T-helper 2 cell treated with Interferon-gamma antibody and Interleukin-4, amounts not matched to agents 5 μg/mL and 100 μg/mL, for 36 hours (primary cell): Measurements from ENCODE around the gene CAMTA1.
"Not testable (repeated sequence)": the region's sequence is repeated elsewhere in the genome, so short reads cannot be mapped to it uniquely, and the experiment has no call there.

Experiments used
- DNase-seq: peaks from one replicate; pipeline ENCODE4 v3.0.0; 2021; ENCODE audit warnings: low spot score
- H3K27ac Mint-ChIP-seq: one replicate; pipeline ENCODE4 v1.8.0; 2021; ENCODE audit warnings: mild to moderate bottlenecking, mixed read lengths
- H3K27me3 Mint-ChIP-seq: one replicate; pipeline ENCODE4 v1.8.0; 2021; ENCODE audit warnings: low read depth, mixed read lengths
- H3K36me3 Mint-ChIP-seq: one replicate; pipeline ENCODE4 v1.8.0; 2021; ENCODE audit warnings: low read depth, mixed read lengths
- H3K4me1 Mint-ChIP-seq: one replicate; pipeline ENCODE4 v1.8.0; 2021; ENCODE audit warnings: low read depth, mixed read lengths
- H3K4me3 Mint-ChIP-seq: one replicate; pipeline ENCODE4 v1.8.0; 2022; ENCODE audit warnings: mild to moderate bottlenecking, moderate library complexity, mixed read lengths
- H3K9me3 Mint-ChIP-seq: one replicate; pipeline ENCODE4 v1.8.0; 2021; ENCODE audit warnings: mixed read lengths

Gene CAMTA1

GRCh38 chr1:7322283-7322785 is 537.1 kb downstream of the CAMTA1 start:
- H3K36me3 Mint-ChIP-seq, result no peaks in the 10 kb centered on the region
- no peaks in the 10 kb centered on the region for H3K9me3 Mint-ChIP-seq
- peaks cover 4% of the 10 kb centered on the region for H3K27me3 Mint-ChIP-seq
- no peaks in the 10 kb centered on the region for H3K4me1 Mint-ChIP-seq
- H3K27ac Mint-ChIP-seq, result no peak overlapping the region
- DNase-seq, result no peak
- H3K4me3 Mint-ChIP-seq, result no peak overlapping the region

GRCh38 chr1:7322912-7323311 is 537.7 kb downstream of the CAMTA1 start:
- no peak for DNase-seq
- H3K9me3 Mint-ChIP-seq, result no peaks in the 10 kb centered on the region
- no peak overlapping the region for H3K4me3 Mint-ChIP-seq
- no peak overlapping the region for H3K27ac Mint-ChIP-seq
- no peaks in the 10 kb centered on the region for H3K4me1 Mint-ChIP-seq
- no peaks in the 10 kb centered on the region for H3K36me3 Mint-ChIP-seq
- H3K27me3 Mint-ChIP-seq, result peaks cover 4% of the 10 kb centered on the region

- Mint-ChIP-seq H3K4me1 (no peaks in the 10 kb centered on the region), H3K27ac (no peak overlapping the region), H3K36me3 (no peaks in the 10 kb centered on the region), H3K4me3 (no peak overlapping the region), H3K27me3 (peaks cover 4% of the 10 kb centered on the region), H3K9me3 (no peaks in the 10 kb centered on the region)
- DNase-seq, result no peak
These were observed 540.0 kb downstream of the CAMTA1 start for GRCh38 chr1:7325254-7325653.

GRCh38 chr1:7326366-7326765 is 541.1 kb downstream of the CAMTA1 start:
- Mint-ChIP-seq H3K27ac (no peak overlapping the region), H3K4me1 (no peaks in the 10 kb centered on the region), H3K27me3 (peaks cover 4% of the 10 kb centered on the region), H3K36me3 (no peaks in the 10 kb centered on the region), H3K9me3 (no peaks in the 10 kb centered on the region), H3K4me3 (no peak overlapping the region)
- no peak for DNase-seq

- H3K27me3 Mint-ChIP-seq, result peaks cover 4% of the 10 kb centered on the region
These were observed 542.6 kb downstream of the CAMTA1 start for GRCh38 chr1:7327849-7328248.

GRCh38 chr1:7329868-7330615 is 544.8 kb downstream of the CAMTA1 start:
- no peak overlapping the region for H3K4me3 Mint-ChIP-seq
- peaks cover 2% of the 10 kb centered on the region for H3K27me3 Mint-ChIP-seq
- H3K9me3 Mint-ChIP-seq, result no peaks in the 10 kb centered on the region

More at GRCh38 chr1:7327849-7328248, 542.6 kb downstream of the CAMTA1 start:
- H3K4me1 Mint-ChIP-seq, result no peaks in the 10 kb centered on the region
- no peak overlapping the region for H3K4me3 Mint-ChIP-seq
- no peaks in the 10 kb centered on the region for H3K9me3 Mint-ChIP-seq
- H3K36me3 Mint-ChIP-seq, result no peaks in the 10 kb centered on the region
- DNase-seq, result no peak
- H3K27ac Mint-ChIP-seq, result no peak overlapping the region

GRCh38 chr1:7330726-7331125 is 545.5 kb downstream of the CAMTA1 start:
- H3K36me3 Mint-ChIP-seq, H3K27ac Mint-ChIP-seq, DNase-seq, H3K9me3 Mint-ChIP-seq, H3K4me3 Mint-ChIP-seq, H3K27me3 Mint-ChIP-seq, H3K4me1 Mint-ChIP-seq: not testable (repeated sequence)

More at GRCh38 chr1:7329868-7330615, 544.8 kb downstream of the CAMTA1 start:
- H3K36me3 Mint-ChIP-seq, result no peaks in the 10 kb centered on the region
- no peaks in the 10 kb centered on the region for H3K4me1 Mint-ChIP-seq
- no peak overlapping the region for H3K27ac Mint-ChIP-seq
- DNase-seq, result no peak

- Mint-ChIP-seq H3K36me3 (no peaks in the 10 kb centered on the region), H3K27me3 (peaks cover 2% of the 10 kb centered on the region), H3K27ac (no peak overlapping the region), H3K4me3 (no peak overlapping the region), H3K4me1 (no peaks in the 10 kb centered on the region), H3K9me3 (no peaks in the 10 kb centered on the region)
- DNase-seq, result no peak
These were observed 546.8 kb downstream of the CAMTA1 start for GRCh38 chr1:7331926-7332535.

- H3K4me1 Mint-ChIP-seq, result no peaks in the 10 kb centered on the region
- H3K27ac Mint-ChIP-seq, result no peak overlapping the region
- H3K9me3 Mint-ChIP-seq, result no peaks in the 10 kb centered on the region
- peaks cover 2% of the 10 kb centered on the region for H3K27me3 Mint-ChIP-seq
- H3K36me3 Mint-ChIP-seq, result no peaks in the 10 kb centered on the region
- DNase-seq, result no peak
- no peak overlapping the region for H3K4me3 Mint-ChIP-seq
These were observed 547.8 kb downstream of the CAMTA1 start for GRCh38 chr1:7333094-7333493.

GRCh38 chr1:7333620-7334019 is 548.4 kb downstream of the CAMTA1 start:
- Mint-ChIP-seq H3K9me3 (no peaks in the 10 kb centered on the region), H3K4me3 (no peak overlapping the region), H3K4me1 (no peaks in the 10 kb centered on the region), H3K36me3 (no peaks in the 10 kb centered on the region), H3K27me3 (peaks cover 2% of the 10 kb centered on the region), H3K27ac (no peak overlapping the region)
- DNase-seq, result no peak

- no peak for DNase-seq
- H3K27me3 Mint-ChIP-seq, result peaks cover 2% of the 10 kb centered on the region
- H3K9me3 Mint-ChIP-seq, result no peaks in the 10 kb centered on the region
- no peaks in the 10 kb centered on the region for H3K36me3 Mint-ChIP-seq
- no peak overlapping the region for H3K27ac Mint-ChIP-seq
- H3K4me1 Mint-ChIP-seq, result no peaks in the 10 kb centered on the region
- H3K4me3 Mint-ChIP-seq, result no peak overlapping the region
These were observed 549.3 kb downstream of the CAMTA1 start for GRCh38 chr1:7334475-7335035.

- Mint-ChIP-seq H3K27ac (no peak overlapping the region), H3K27me3 (peaks cover 2% of the 10 kb centered on the region), H3K9me3 (no peaks in the 10 kb centered on the region), H3K4me1 (no peaks in the 10 kb centered on the region), H3K36me3 (no peaks in the 10 kb centered on the region), H3K4me3 (no peak overlapping the region)
- DNase-seq, result no peak
These were observed 550.1 kb downstream of the CAMTA1 start for GRCh38 chr1:7335224-7335879.

GRCh38 chr1:7338439-7338838 is 553.2 kb downstream of the CAMTA1 start:
- Mint-ChIP-seq H3K27me3 (peaks cover 2% of the 10 kb centered on the region), H3K27ac (no peak overlapping the region), H3K4me3 (no peak overlapping the region), H3K4me1 (no peaks in the 10 kb centered on the region), H3K36me3 (no peaks in the 10 kb centered on the region), H3K9me3 (no peaks in the 10 kb centered on the region)
- no peak for DNase-seq

- Mint-ChIP-seq H3K9me3 (no peaks in the 10 kb centered on the region), H3K4me3 (no peak overlapping the region), H3K27ac (no peak overlapping the region), H3K4me1 (no peaks in the 10 kb centered on the region), H3K36me3 (no peaks in the 10 kb centered on the region), H3K27me3 (peaks cover 2% of the 10 kb centered on the region)
- no peak for DNase-seq
These were observed 553.8 kb downstream of the CAMTA1 start for GRCh38 chr1:7339014-7339413.
